Activated CD8-positive, alpha-beta memory T cell treated with anti-CD3 and anti-CD28 coated beads for 48 hours (primary cell): ENCODE data around the gene CNFN.
"Not testable (repeated sequence)": the region's sequence is repeated elsewhere in the genome, so short reads cannot be mapped to it uniquely, and the experiment has no call there.

ENCODE experiments used
- DNase-seq, 3 experiments: peaks; one replicate each; pipeline ENCODE4 v3.0.0-alpha.2; 2020; ENCODE audit warnings: low read depth in 2 of 3, low spot score in 2 of 3

CNFN gene

DNA sequence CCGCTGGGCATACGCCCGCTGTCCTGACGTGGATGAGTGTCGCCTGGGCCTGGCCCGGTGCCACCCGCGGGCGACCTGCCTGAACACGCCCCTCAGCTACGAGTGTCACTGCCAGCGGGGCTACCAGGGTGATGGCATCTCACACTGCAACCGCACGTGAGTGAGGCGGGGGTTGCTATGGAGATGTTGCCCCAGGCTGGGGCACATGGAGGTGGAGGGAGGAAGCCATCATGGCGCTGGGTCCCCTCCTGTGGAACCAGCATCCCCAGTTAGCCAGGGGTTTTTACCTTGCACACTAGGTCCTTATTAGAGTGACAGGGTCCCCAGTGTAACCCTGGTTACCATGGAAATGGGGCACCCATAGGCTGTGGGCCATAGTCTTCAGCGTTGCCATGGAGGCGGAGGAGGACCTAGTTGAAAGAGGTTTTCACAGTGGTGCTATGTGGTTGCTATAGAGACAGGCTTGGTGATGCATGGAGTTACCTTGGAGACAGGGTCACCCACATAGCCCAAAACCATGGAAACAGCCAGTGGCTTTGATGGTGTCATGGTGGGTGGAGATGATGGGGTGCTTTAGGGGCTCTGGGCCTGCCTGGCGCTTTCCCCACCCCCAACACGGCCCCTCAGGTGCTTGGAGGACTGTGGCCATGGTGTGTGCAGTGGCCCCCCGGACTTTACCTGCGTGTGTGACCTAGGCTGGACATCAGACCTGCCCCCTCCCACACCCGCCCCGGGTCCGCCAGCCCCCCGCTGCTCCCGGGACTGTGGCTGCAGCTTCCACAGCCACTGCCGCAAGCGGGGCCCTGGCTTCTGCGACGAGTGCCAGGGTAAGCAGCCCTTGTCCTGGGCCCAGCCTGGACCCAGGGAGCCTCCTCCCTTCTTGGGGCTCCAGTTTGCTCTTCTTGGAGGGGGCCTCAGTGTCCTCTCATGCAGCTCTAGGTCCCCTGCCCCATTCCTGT is 37.5 kb downstream of the CNFN start:
- DNase-seq: no peak

DNA sequence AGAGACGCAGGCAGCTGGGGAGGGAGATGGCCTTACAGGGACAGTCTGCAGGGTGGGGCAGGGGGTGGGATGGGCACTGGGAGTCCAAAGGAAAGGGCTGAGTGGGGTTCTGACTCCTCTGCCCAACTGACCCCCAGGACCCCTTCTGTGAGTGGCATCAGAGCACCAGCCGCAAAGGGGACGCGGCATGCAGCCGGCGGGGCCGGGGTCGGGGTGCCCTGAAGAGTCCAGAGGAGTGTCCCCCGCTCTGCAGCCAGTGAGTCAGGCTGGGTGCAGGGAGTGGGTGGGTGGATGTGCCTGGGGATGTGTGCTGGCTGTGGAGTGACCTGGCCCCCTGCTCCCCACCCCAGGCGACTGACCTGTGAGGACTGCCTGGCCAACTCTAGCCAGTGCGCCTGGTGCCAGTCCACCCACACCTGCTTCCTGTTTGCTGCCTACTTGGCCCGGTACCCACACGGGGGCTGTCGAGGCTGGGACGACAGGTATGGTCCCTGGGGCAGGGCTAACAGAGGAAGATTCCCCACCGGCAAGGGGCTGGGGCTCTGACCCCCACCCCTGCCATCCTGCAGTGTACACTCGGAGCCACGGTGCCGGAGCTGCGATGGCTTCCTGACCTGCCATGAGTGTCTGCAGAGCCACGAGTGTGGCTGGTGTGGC is 38.9 kb downstream of the CNFN start:
- DNase-seq: no peak

DNA sequence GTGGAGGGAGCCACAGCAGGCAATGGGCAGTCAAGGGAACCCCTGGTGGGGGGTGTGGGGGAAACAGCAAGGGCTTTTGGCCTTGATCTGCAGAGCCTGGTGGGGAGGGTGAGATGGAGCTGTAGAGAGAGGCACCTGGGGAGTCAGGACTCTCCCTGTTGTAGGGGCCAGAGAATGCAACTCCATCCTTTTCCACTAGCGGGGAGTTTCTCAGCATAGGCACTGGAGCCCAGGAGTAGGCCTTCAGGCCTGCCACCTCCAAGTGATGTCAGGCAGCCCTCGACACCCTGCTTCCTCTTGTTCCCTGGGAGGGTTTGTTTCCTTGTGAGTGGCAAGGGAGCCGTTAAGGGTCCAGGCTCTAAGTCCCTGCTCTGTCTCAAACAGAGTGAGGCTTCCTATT is 39.7 kb downstream of the CNFN start:
- no peak for DNase-seq

DNA sequence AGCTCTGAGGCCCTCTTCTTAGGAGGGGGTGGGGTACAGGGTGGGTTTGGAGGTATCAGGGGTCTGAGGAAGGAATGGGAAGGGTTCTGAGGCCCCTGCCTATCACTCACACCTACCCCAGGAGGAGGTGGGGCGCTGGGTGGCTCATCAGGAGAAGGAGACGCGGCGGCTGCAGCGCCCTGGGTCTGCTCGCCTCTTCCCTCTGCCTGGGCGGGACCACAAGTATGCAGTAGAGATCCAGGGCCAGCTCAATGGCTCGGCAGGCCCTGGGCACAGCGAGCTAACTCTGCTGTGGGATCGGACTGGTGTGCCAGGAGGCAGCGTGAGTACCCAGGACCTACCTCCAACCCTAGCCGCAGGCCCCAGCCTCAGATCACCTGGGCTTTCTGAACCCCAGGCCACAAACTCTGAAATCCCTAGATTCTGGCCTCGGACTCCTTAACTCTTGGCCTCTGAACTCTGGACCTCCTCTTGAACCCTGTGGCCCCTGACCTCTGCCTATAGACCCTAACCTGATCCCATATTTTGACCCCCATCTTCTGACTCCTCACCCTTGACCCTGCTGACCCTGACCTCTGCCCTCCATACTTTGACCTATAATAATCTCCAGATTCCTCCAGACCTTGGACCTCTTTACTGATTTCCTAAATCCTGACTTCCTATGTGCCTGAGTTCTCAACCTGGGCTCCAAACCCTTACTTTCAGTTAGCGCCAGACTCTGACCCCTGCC is 40.6 kb downstream of the CNFN start:
- DNase-seq: no peak

DNA sequence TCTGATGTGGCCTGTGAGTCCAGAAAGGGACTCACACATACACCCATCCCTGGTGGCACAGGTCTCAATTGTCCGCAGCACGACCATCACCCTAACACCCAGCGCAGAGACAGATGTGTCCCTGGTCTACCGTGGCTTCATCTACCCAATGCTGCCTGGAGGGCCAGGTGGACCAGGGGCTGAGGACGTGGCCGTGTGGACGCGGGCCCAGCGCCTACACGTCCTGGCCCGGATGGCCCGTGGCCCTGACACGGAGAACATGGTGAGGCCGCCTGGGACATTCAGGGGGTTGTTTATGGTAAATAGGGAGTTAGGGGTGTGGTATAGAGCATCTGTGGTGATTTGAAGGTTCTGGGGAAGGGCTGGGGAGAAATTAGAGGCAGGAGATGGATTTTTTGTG is 41.9 kb downstream of the CNFN start:
- no peak for DNase-seq

DNA sequence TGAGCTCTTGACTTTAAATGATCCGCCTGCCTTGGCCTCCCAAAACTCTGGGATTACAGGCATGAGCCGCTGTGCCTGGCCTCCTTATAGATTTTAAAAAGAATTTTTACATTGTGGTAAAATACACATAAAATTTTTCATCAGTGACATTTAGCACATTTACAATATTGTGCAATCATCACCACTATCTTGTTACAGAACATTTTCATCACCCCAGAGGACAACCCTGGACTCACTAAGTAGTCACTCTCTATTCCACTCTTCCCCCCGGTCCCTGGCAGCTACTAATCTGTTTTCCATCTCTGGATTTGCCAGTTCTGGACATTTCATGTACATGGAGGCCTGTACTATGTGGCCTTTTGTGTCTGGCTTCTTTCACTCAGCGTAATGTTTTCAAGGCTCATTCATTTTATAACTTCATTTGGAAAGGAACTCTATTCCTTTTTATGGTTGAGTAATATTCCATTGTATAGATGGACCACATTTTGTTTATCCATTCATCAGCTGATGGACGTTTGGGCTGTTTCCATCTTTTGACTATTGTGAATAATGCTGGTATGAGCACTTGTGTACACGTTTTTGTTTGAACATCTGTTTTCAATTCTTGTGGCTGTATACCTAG is 44.8 kb downstream of the CNFN start:
- DNase-seq: no peak

DNA sequence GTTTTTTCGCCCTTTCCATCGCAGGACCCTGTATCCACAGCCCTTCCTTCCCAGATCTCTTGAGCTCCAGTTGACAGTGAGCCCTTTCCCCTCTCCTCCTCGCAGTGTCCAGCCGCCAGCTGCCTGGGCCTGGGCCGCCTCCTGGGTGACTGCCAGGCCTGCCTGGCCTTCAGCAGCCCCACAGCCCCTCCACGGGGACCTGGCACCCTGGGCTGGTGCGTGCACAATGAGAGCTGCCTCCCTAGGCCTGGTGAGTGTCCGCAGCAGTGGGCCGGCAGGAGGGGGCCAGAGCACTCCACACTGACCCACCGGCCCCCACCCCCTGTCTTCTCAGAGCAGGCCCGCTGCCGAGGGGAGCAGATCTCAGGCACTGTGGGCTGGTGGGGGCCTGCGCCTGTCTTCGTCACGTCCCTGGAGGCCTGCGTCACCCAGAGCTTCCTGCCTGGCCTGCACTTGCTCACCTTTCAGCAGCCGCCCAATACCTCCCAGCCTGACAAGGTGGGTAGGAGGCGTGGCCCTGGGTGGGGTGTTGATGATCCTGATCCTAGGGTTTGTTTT is 45.7 kb downstream of the CNFN start:
- no peak for DNase-seq

DNA sequence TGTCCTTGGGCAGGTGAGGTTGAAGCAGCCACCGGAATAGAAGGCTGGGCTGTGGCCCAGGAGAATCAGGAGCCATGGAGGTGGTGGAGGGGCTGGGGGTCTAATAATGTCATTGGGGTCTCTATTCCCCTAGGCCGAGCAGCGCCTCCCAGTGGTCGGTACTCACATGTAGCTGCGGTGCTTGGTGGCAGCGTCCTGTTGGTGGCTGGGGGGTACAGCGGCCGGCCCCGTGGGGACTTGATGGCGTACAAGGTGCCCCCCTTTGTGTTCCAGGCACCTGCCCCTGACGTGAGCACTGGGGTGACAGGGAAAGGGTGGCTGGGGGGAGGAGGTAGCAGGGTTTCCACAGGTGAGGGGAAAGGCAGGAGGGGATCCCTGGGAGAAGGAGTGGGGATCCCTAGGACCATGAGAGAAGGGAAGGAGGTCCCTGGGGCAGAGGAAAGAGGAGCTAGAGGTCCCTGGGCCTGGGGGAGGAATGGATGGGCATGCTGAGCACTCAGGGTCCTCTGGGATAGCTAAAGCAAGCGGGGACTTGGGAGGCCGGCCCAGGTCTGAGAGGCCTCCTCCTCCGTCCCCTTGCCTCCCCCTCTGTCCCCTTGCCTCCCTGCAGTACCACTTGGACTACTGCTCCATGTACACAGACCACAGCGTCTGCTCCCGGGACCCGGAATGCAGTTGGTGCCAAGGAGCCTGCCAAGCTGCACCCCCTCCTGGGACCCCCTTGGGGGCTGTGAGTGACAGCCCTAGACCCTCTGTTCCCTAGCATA is 46.6 kb downstream of the CNFN start:
- DNase-seq: no peak

DNA sequence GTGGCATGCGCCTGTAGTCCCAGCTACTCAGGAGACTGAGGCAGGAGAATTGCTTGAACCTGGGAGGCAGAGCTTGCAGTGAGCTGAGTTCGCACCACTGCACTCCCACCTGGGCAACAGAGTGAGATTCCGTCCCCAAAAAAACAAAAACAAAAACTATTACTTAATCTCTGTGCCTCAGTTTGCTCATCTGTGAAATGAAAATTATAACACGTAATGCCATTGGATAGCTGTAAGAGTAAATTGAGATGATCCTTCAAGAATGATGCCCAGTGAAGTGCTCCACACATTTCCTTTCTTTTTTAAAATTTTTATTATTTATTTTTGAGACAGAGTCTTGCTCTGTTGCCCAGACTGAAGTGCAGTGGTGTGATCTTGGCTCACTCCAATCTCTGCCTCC is 50.2 kb downstream of the CNFN start:
- not testable (repeated sequence) for DNase-seq

DNA sequence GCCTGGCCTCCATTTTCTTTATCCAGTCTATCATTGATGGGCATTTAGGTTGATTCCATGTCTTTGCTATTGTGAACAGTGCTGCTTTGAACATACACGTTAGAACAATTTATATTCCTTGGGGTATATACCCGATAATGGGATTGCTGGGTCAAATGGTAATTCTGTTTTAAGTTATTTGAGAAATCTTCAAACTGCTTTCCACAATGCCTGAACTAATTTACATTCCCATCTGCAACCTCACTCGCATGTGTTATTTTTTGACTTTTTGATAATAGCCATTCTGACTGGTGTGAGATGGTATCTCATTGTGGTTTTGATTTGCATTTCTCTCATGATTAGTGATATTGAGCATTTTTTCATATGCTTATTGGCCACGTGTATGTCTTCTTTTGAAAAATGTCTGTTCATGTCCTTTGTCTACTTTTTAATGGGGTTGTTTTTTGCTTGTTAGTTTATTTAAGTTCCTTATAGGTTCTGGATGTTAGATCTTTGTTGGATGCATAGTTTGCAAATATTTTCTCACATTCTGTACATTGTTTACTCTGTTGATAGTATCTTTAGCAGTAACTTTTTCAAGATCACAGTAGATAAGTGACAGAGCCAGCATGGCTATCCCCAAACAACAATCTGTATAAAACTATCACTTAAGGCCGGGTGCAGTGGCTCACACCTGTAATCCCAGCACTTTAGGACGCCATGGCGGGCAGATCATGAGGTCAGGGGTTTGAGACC is 50.8 kb downstream of the CNFN start:
- DNase-seq: not testable (repeated sequence)
